ENCODE data around the gene BZW2.

The BZW2 gene

GRCh38 chr7:16726189-16726588 is 80.2 kb downstream of the BZW2 start:
- DNase-seq = no peak

GRCh38 chr7:16727736-16728135 is 81.8 kb downstream of the BZW2 start:
- DNase-seq = no peak

GRCh38 chr7:16728811-16729210 is 82.8 kb downstream of the BZW2 start:
- no peak for DNase-seq

- no peak for DNase-seq
These were observed 83.6 kb downstream of the BZW2 start for GRCh38 chr7:16729541-16729940.

- DNase-seq = no peak
These were observed 85.0 kb downstream of the BZW2 start for GRCh38 chr7:16730937-16731336.

- DNase-seq = no peak
These were observed 86.8 kb downstream of the BZW2 start for GRCh38 chr7:16732828-16733227.

- no peak for DNase-seq
These were observed 88.3 kb downstream of the BZW2 start for GRCh38 chr7:16734148-16734726.

GRCh38 chr7:16735020-16735419 is 89.0 kb downstream of the BZW2 start:
- DNase-seq = no peak

GRCh38 chr7:16738011-16738688 is 92.2 kb downstream of the BZW2 start:
- no peak for DNase-seq

GRCh38 chr7:16739863-16740622 is 94.1 kb downstream of the BZW2 start:
- no peak for DNase-seq

- no peak for DNase-seq
These were observed 94.6 kb downstream of the BZW2 start for GRCh38 chr7:16740623-16740953.

GRCh38 chr7:16740996-16741395 is 95.0 kb downstream of the BZW2 start:
- no peak for DNase-seq

- no peak for DNase-seq
These were observed 95.7 kb downstream of the BZW2 start for GRCh38 chr7:16741676-16742075.

GRCh38 chr7:16742547-16742946 is 96.6 kb downstream of the BZW2 start:
- DNase-seq = no peak

GRCh38 chr7:16743236-16743635 is 97.3 kb downstream of the BZW2 start:
- no peak for DNase-seq

GRCh38 chr7:16744518-16745250 is 98.7 kb downstream of the BZW2 start:
- no peak for DNase-seq

- no peak for DNase-seq
These were observed 99.7 kb downstream of the BZW2 start for GRCh38 chr7:16745645-16746044.

GRCh38 chr7:16747102-16747501 is 101.1 kb downstream of the BZW2 start:
- DNase-seq = no peak

- DNase-seq = peak; percentile 97
These were observed 107.3 kb downstream of the BZW2 start, which contains the start of gene TSPAN13 for GRCh38 chr7:16753102-16753931. Gene TSPAN13 (plus strand): TSS chr7:16753755. CDS start chr7:16753968, 213 bp downstream.

- peak; percentile 50 for DNase-seq
These were observed 108.2 kb downstream of the BZW2 start for GRCh38 chr7:16753932-16754855.

GRCh38 chr7:16754856-16755317 is 108.9 kb downstream of the BZW2 start:
- DNase-seq = peak; percentile 32

Data from RPMI8226 (cell line).